Right atrium auricular region (tissue), 2 donors: ENCODE measurements around the gene TLX1. TPM values are rescaled to one million over a fixed set of nuclear protein-coding genes. Genes with fewer than 3 reads are reported as not detected.

Source experiments
- DNase-seq: peaks from one replicate; pipeline ENCODE4 v3.0.0-alpha.2; 2019; ENCODE audit warnings: low spot score
- H3K27ac ChIP-seq, 2 donors: fragments of 200-600 bp; sonication (generic); 1 replicate in 1 of 2; 2 replicates in 1 of 2; pipeline ENCODE4 v1.5.1; 2016 to 2019
- H3K27me3 ChIP-seq, 2 donors: fragments of 200-600 bp; sonication (generic); one replicate each; pipeline versions ENCODE4 v1.5.1 to v1.6.0; 2017 to 2019
- H3K36me3 ChIP-seq: fragments of 200-600 bp; sonication (generic); one replicate; pipeline ENCODE4 v1.5.1; 2016
- H3K4me1 ChIP-seq, 2 donors: fragments of 200-600 bp; sonication (generic); one replicate each; pipeline versions ENCODE4 v1.5.1 to v1.6.0; 2017 to 2019
- H3K4me3 ChIP-seq, 2 donors: fragments of 200-600 bp; sonication (generic); 1 replicate in 1 of 2; 2 replicates in 1 of 2; pipeline ENCODE4 v1.5.1; 2017 to 2019; ENCODE audit warnings: mild to moderate bottlenecking in 1 of 2, moderate library complexity in 1 of 2
- H3K9me3 ChIP-seq, 2 donors: fragments of 200-600 bp; sonication (generic); one replicate each; pipeline ENCODE4 v1.5.1; 2019
- CTCF ChIP-seq, 2 donors: fragments of 200-600 bp; sonication (generic); IDR thresholded peaks; one replicate each; pipeline ENCODE4 v1.5.1; 2019; ENCODE audit warnings: antibody characterized with exemption in 2 of 2
- total RNA-seq, 2 donors: library from RNA; depleted of rRNA; stranded (reverse); fragments of >200 nt; gene quantifications; one replicate each; pipeline ENCODE4 v1.1.0, GENCODE V29; 2016

The TLX1 gene
- total RNA-seq, 2 donors from 2014 or later = not detected

- no peaks in the 10 kb centered on the region for H3K36me3 ChIP-seq
- H3K27me3 ChIP-seq = no peaks in the 10 kb centered on the region
- no peaks in the 10 kb centered on the region for H3K4me1 ChIP-seq
- TF ChIP-seq CTCF (IDR thresholded peaks at IDR 0.05) = no peak
- H3K27ac ChIP-seq = no peak overlapping the region
- no peaks in the 10 kb centered on the region for H3K9me3 ChIP-seq
- no peak overlapping the region for H3K4me3 ChIP-seq
- DNase-seq = no peak
These were observed 24.7 kb upstream of the TLX1 start for GRCh38 chr10:101106351-101106750.

DNA sequence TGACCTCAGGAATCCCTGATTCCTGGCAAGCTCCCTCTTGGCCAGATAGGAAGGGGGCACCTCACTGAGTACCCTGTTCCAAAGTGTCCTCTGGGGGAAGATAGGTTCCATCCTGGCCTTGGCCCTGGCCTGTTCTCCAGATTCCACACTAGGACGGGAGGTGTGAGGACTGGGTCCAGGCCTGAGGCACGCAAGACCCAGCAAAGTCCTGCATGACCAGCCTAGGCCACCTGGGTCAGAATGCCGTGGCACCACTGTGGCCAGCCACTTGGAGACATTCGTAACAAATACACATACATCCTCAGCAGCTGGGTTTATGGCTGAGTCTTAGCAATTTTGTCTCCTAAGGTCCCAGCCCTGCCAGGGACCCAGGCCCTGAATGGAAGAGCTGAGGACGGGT lies 23.3 kb upstream of the TLX1 start:
- H3K27me3 ChIP-seq = no peaks in the 10 kb centered on the region
- TF ChIP-seq CTCF (IDR thresholded peaks at IDR 0.05) = no peak

DNA sequence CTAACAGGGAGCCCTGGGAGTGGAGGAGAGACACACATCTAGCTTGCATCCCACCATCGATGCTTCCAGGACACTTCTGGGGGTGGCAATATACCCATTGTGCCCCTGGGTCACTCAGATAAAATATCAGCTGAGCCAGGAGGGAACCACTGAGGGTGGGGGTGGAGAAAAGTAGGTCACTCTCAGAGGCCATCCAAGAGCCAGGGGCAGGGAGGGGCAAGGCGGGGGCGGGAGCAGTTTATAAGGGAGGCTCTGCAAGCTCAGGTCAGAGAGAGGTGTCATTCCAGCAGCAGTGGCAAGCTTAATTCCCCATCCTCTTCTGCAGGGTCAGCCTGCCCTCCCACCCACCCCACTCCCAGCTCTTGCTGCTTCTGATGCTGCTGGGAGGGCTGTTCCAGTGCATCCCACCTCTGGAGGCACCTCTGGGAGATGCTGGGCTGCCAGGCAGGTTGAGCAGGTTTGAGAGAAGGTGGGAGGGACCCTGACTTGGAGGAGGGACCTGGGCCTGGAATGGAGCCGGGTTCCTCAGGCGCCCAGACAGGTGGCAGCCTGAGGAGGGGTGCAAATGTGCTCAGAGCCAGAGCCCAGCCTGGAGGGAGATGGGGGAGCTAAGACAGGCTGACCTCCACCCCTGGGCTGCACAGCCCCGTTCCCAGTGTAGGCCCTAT lies 20.1 kb upstream of the TLX1 start:
- H3K27ac ChIP-seq = no peak overlapping the region
- H3K9me3 ChIP-seq = no peaks in the 10 kb centered on the region
- H3K4me1 ChIP-seq = no peaks in the 10 kb centered on the region
- H3K27me3 ChIP-seq = no peaks in the 10 kb centered on the region
- no peak for TF ChIP-seq CTCF (IDR thresholded peaks at IDR 0.05)
- no peak overlapping the region for H3K4me3 ChIP-seq
- H3K36me3 ChIP-seq = no peaks in the 10 kb centered on the region
- DNase-seq = no peak

More for the DNA sequence above, 23.3 kb upstream of the TLX1 start:
- Histone ChIP-seq H3K4me3 (no peak overlapping the region), H3K4me1 (no peaks in the 10 kb centered on the region), H3K27ac (no peak overlapping the region), H3K9me3 (no peaks in the 10 kb centered on the region), H3K36me3 (no peaks in the 10 kb centered on the region)
- no peak for DNase-seq

DNA sequence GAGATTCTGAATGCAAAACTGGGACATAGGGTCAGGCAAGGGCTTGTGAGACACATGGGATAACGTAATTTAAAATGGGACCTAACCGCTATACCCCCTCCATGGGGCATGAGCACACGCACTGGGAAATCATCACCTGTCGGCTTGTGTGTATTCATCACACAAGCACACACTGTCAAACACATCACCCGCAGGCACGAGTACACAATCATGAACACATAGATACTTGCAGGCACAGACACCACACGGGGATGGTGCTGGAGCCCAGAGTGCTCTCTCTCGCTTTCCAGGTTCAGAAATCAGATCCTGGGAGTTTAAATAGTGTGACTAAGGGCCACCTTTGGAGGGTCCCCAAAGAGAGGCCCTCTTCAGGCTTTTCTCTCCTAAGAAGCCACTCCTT lies 19.6 kb upstream of the TLX1 start:
- Histone ChIP-seq H3K4me1 (no peaks in the 10 kb centered on the region), H3K27me3 (no peaks in the 10 kb centered on the region), H3K36me3 (no peaks in the 10 kb centered on the region), H3K27ac (no peak overlapping the region), H3K4me3 (no peak overlapping the region), H3K9me3 (no peaks in the 10 kb centered on the region)
- no peak for TF ChIP-seq CTCF (IDR thresholded peaks at IDR 0.05)
- DNase-seq = no peak

GRCh38 chr10:101112799-101113594 lies 18.1 kb upstream of the TLX1 start:
- H3K27me3 ChIP-seq = no peaks in the 10 kb centered on the region
- TF ChIP-seq CTCF (IDR thresholded peaks at IDR 0.05) = no peak

More at GRCh38 chr10:101112799-101113594, 18.1 kb upstream of the TLX1 start:
- Histone ChIP-seq H3K27ac (no peak overlapping the region), H3K36me3 (no peaks in the 10 kb centered on the region), H3K9me3 (no peaks in the 10 kb centered on the region), H3K4me1 (no peaks in the 10 kb centered on the region), H3K4me3 (no peak overlapping the region)
- no peak for DNase-seq
